Activated CD8-positive, alpha-beta memory T cell treated with anti-CD3 and anti-CD28 coated beads for 1 hour (primary cell): ENCODE data around the gene MT1X.
A peak's percentile ranks its signal among the peaks of the same experiment; 100 is the strongest.
"Not testable (repeated sequence)": the region's sequence is repeated elsewhere in the genome, so short reads cannot be mapped to it uniquely, and the experiment has no call there.

Source experiments
- DNase-seq, 2 donors: peaks; one replicate each; pipeline ENCODE4 v3.0.0-alpha.2; 2020; ENCODE audit warnings: low read depth in 1 of 2; ENCODE audit errors: extremely low read depth in 1 of 2

MT1X gene

DNA sequence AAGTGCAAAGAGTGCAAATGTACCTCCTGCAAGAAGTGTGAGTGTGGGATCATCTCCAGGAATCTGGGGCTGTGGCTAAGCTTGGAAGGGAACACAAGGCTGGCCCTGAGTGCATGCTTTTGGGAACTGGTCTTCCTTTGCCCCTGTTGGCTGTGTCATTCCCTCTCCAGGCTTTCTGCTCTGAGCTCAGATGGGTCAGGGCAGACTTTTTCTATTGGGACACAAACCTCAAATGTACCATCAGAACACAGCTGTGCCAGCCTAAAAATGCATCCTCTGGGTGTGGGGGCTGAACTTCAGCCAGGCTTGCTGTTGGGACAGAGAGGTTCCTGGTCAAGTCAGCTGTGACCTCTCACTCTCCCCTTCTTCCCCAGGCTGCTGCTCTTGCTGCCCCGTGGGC is 29.7 kb upstream of the MT1X start:
- DNase-seq = no peak

DNA sequence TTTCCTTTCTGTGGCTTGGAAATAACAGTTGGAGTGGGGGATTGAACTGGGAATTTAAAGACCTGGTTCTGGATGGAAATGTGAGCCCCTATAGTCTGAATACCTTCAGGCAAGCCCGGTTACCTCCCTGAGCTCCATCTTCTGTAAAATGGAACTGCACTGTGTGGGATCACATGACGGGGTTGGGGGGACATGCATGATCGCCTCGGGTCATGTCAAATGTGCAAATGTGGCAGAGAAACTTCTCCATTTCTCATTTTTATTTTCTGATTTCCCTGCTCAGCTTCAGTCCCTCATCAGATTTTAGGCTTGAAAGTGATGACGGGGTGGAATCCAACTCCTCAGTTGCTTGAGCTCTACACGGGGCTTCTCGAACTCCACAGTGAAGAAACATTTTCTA is 29.1 kb upstream of the MT1X start:
- no peak for DNase-seq

DNA sequence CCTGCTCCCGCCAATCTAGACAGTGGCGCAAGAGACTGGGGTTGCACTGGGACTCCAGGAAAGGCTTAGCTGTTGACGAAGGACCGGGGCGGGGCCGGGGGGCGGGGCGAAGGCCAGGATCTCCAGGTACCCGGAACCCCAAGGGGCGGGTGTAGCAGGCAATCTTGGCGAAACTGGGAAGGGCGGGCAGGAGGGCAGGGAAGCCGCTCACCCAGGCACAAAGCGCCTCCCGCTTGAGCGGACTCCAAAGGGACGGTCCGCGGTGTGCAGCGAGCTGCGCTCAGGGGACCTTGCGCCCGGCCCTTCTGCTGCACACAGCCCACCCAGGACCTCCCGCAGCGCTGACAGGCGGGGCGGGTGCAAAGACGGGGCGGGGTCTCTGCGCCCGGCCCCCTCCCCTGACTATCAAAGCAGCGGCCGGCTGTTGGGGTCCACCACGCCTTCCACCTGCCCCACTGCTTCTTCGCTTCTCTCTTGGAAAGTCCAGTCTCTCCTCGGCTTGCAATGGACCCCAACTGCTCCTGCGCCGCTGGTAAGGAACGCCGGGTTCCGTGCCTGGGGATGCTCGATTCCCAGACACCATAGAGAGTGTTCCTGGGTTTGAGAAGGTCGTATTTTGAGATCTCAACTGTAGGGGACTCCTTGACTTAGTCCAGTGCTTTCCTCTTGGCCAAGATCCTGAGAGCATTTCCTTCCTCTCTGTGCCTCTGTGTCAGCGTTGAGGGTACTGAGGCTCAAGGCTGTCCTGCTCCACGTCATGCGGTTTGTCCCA is 24.5 kb upstream of the MT1X start, which contains the start of gene MT1F:
Gene MT1F, plus strand, starts transcription at position 405 of the 772 bp plus-strand sequence. Its CDS starts 100 bp downstream, at position 505.
- peak; percentile 24 to 62 for DNase-seq

DNA sequence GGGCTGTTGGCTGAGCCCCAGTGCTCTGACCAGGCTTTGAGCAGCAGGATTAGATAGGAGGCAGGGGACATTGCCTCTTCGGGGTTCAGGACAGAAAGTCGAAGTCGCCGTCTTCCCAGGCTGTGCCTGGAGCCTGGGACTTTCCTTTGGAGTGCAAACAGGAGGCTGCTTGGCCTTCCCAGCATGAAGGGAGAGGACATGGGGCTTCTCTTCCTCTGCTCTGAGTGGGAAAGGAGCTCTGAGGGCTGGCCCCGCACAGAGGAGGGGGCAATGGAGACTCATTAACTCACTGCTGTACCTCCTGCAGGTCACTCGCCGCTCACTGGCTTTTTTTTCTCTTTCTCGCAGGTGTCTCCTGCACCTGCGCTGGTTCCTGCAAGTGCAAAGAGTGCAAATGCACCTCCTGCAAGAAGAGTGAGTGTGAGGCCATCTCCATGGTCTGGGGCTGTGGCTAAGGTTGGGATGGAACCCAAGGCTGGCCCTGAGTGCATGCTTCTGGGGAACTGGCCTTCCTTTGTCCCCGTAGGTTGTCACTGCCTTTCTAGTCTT is 23.9 kb upstream of the MT1X start:
- DNase-seq = no peak

DNA sequence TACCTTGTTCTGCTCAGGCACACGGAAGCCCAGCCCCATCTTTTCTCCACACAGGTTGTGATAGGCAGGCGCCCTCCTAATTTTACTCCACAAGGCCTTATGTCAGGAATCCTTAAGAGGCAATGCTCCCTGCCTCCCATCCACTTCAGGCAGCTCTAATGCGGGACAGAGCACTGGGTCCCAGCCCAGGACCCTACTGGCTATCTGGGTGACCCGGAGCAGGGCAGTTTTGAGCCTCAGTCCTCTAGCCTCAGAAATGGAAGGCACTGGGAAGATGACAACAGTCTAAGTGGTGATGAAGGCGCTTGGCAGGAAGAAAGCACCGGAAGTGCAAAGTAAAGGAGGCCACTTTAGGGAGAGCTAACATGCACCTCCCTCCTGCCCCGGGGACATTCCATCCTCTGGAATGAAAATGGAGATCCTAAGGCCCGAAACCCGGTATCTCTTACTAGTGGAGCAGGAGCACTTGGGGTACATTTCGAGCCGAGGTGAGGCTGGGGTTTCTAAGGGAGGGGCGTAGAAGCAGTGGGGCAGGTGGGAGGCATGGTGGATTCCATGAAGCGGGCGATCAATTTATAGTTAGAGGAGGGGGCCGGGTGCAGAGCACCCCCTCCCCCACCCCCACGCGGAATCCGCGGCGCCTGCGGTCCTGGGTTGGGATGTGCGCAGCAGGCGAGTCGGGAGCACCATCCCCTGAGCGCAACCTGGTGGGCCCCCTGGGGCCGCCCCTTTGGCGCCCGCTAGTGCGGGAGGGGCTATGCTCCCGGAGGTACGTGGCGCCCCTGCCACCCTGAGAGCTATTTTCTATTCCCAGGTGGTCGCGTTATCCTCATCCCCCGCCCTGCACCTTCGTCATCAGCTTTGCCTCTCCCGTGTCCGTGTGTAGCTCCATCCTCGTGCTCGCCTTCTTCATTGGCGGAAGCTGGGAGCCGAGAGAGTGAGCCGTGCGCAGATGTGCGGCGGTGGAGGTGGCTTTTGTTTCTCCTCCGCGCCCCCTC is 19.6 kb upstream of the MT1X start:
- DNase-seq = no peak

DNA sequence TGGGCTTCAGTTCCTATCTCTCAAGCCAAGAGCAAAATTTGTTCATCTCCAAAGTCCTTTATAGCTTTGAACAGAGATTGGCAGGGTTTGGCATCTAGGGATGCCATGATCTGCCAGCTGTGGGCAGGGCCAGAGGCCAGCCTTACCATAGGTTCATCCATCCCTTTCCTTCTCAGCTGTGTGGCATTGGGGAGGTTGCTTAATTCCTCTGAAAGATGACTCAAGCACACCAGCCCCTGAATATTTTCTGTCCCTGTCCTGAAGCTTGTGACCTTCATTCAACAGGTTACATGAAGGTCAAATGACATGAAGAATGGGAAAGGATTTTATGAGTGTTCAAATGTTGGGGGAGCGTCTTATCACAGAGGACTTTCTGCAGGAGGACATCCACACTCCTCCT is 17.8 kb upstream of the MT1X start:
- DNase-seq = no peak

DNA sequence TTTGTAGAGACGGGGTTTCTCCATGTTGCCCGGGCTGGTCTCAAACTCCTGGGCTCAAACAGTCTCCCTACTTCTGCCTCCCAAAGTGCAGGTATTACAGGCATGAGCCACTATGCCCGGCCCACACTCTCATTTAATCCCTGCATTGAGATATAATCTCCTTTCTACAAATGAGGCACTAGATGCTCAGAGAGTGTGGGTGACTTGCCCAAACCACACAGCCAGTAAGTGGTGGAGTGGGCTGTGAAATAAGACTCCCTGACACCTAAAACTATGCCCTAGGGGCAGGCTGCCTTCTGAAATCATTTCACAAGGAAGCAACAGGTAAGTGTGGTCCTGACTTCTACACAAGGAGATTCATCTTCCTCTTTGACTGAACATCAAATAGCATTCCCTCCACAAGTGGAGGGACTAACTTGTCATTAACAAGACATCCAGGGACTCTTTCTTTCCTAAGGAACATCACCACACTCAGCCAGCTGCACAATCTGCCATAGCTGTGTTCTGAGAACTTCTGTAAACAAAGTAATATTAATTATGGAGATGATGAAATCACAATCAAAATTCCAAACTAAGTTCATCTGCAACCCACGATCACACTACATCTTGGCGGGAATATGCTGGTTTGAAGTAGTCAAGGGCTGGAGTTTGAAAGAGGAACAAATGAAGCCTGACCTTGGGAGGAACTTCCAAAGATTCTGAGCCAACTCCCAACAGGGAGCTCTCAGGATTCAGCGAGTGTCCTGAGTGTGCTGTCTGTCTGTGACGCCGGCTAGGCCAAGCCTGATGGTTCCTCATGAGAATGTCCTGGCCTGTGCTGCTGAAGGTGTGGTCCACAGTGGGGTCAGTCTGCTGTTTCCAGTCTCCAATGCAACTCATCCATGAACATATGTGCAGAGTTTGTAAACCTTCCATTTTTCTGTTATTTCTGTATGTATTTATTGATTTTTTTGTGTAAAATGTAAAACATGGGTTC is 16.7 kb upstream of the MT1X start:
- DNase-seq = not testable (repeated sequence)

DNA sequence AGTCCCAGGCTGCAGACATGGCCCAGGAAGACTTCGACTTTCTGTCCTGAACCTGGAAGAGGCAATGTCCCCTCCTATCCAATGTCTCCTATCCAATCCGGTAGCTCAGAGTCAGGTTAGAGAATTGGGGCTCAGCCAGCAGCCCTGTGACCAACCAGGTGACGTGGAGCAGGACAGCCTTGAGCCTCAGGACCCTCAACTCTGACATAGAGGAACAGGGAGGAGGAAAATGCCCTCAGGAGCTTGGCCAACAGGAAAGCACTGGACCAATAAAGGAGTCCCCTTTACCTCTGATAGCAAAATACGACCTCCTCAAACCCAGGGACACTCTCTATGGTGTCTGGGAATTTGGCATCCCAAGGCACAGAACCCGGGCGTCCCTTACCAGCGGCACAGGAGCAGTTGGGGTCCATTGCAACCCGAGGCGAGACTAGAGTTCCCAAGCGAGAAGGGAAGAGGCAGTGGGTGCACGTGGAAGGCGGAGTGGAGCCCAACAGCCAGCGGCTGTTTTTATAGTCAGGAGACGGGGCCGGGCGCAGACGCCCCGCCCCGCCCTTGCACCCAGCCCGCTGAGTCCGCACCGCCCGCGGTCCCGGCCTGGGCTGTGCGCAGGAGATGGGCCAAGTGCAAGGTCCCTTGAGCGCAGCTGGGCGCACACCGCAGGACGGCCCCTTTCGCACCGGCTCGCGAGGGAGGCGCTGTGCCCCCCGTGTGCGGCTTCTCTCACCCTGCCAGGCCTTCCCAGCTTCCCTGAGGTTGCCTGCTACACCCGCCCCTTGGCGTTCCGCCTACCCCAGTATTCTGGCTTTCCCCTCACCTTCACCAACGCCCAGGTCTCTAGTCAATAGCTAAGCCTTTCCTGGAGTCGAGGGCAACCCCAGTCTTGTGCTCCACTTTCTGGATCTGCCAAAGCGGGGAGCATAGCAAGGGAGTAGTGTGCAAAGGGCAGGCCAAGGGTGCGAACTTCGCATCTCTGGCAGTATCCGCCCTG is 14.4 kb upstream of the MT1X start, which contains the start of gene MT1G:
Gene MT1G, minus strand, starts transcription at position 485 of the 991 bp plus-strand sequence. Its CDS starts 72 bp downstream, at position 413.
- no peak for DNase-seq

DNA sequence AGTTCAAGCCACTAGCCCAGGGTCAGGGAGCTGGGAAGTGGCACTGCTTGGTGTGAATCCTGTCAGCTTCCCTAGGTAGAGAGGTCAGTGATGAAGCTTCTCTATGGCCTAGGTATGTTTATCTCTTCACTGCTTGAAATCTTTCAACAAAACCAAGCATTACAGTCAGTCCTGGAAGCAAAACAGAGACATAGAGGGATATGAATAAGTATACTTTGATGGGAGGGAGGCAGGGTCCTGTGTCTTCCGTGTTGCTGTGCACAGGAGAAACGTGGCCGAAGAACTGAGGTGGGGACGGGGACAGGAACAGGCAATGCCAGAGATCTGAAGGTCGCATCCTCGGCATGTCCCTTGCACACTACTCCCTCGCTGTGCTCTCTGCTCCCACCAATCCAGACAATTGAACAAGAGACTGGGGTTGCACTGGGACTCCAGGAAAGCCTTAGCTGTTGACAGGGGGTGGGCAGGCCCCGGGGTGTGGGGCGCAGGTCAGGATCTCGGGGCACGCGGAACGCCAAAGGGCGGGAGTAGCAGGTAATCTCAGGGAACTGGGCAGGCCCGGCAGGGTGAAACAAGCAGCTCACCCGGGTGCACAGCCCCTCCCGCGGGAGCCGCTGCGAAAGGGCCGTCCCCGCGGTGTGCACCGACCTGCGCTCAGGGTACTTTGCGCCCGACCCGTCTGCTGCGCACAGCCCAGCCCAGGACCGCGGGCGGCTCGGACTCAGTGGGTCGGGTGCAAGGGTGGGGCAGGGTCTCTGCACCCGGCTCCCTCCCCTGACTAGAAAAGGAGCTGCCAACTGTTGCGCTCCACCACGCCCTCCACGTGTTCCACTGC is 13.0 kb upstream of the MT1X start, which contains the start of gene MT1H:
Gene MT1H, plus strand, starts transcription at position 810 of the 835 bp plus-strand sequence. CDS start 71 bp downstream, outside the sequence.
- no peak for DNase-seq

DNA sequence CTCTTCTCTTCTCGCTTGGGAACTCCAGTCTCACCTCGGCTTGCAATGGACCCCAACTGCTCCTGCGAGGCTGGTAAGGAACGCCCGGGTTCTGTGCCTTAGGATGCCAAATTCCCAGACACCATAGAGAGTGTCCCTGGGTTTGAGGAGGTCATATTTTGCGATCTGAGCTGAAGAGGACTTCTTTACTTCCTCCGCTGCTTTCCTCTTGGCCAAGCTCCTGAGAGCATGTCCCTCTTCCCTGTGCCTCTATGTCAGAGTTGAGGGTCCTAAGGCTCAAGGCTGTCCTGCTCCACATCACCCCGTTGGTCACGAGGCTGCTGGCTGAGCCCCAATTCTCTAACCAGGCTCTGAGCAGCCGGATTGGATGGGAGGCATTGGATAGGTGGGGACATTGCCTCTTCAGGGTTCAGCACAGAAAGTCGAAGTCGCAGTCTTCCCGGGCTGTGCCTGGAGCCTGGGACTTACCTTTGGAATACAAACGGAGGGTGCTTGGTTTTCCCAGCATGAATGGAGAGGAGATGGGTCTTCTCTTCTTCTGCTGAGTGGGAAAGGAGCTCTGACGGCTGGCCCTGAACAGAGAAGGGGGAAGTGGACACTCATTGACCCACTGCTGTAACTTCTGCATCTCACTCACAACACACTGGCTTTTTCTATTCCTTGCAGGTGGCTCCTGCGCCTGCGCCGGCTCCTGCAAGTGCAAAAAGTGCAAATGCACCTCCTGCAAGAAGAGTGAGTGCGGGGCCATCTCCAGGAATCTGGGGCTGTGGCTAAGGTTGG is 12.2 kb upstream of the MT1X start:
- no peak for DNase-seq

DNA sequence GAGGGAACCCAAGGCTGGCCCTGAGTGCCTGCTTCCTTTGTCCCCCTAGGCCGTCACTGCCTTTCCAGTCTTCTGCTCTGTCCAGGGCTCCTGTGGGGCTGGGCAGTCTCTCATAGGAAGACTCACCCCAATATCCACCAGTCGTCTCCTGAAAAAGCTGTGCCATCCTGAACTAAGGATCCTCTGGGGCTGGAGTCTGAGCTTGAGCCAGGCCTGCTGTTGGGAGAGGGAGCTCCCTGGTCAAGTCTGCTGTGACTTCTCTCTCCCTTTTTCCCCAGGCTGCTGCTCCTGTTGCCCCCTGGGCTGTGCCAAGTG is 11.7 kb upstream of the MT1X start:
- DNase-seq = no peak

DNA sequence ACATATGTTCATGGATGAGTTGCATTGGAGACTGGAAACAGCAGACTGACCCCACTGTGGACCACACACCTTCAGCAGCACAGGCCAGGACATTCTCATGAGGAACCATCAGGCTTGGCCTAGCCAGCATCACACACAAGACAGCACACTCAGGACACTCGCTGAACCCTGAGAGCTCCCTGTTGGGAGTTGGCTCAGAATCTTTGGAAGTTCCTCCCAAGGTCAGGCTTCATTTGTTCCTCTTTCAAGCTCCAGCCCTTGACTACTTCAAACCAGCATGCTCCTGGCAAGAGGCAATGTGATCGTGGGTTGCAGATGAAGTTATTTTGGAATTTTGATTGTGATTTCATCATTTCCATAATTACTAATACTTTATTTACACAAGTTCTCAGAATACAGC is 10.6 kb upstream of the MT1X start:
- not testable (repeated sequence) for DNase-seq

DNA sequence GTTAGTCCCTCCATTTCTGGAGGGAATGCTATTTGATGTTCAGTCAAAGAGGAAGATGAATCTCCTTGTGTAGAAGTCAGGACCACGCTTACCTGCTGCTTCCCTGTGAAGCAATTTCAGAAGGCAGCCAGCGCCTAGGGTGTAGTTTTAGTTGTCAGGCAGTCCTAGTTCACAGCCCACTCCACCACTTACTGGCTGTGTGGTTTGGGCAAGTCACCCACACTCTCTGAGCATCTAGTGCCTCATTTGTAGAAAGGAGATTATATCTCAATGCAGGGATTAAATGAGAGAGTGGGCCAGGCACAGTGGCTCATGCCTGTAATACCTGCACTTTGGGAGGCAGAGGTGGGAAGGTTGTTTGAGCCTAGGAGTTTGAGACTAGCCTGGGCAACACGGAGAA is 10.1 kb upstream of the MT1X start:
- not testable (repeated sequence) for DNase-seq

DNA sequence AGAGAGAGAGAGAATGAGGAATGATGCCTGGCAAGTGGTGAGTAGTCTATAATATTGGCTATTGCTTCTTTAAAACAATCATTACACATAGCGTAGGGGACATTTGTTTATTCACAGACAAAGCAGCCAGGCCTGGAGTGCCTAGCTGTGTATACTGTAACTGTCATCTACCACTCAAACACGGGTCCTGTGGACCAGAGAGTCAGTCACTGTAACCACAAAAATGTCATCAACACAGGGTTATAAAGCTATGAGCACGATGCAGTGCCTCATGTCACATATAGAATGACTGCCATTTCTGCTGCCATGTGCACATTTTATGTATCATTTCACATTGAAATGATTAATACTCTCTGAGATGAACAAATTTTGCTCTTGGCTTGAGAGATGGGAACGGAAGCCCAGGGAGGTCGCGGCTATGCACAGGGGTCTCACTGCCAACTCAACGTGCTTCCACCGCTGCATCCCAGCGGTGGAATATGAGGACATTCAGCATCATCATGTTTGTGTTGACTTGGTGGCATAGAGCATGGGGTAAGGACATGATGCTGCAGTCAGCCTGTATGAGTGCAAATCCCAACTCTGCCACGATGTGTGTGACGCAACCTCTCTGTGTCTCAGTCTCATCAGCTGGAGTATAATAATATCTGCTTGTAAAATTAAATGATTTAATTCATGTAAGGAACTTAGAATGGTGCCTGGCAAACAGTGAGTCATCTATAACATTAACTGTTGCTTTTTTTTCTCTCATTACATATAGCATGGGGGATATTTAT is 9.3 kb upstream of the MT1X start:
- DNase-seq = no peak

DNA sequence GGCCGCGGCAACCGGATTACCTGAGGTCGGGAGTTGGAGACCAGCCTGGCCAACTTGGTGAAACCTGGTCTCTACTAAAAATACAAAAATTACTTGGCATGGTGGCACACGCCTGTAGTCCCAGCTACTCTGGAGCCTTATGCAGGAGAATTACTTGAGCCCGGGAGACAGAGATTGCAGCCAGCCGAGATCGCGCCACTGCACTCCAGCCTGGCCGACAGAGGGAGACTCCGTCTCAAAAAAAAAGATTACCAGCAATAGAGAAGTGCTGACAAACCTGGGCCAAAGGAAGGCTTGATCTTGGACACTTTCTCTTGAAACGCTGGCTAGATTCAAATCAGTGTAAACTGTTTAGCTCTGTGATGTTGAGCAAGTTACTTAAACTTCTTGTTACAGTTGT is 8.3 kb upstream of the MT1X start:
- no peak for DNase-seq

DNA sequence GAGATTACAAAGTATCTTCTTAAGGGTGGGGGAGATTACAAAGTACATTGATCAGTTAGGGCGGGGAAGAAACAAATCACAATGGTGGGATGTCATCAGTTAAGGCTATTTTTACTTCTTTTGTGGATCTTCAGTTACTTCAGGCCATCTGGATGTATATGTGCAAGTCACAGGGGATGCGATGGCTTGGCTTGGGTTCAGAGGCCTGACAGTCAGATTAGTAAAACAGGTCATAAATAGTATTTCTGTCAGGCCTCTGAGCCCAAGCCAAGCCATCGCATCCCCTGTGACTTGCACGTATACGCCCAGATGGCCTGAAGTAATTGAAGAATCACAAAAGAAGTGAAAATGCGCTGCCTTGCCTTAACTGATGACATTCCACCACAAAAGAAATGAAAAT is 7.7 kb upstream of the MT1X start:
- DNase-seq = not testable (repeated sequence)
